Endometrial microvascular endothelial cells (primary cell): ENCODE data around the gene MINDY4B. TPM values are rescaled to one million over a fixed set of nuclear protein-coding genes. Genes with fewer than 3 reads are reported as not detected.
"Not testable (repeated sequence)": the region's sequence is repeated elsewhere in the genome, so short reads cannot be mapped to it uniquely, and the experiment has no call there.

Source experiments
- in situ Hi-C: cut with HindIII; loops from 2 replicates; pipeline ENCODE4 v1.10.0; 2017; ENCODE audit warnings: low sequenced_read_pairs, low pct_unique_long_range_greater_than_20kb; ENCODE audit errors: inconsistent ontology term
- total RNA-seq: library from RNA; depleted of rRNA; stranded (reverse); fragments of >200 nt; gene quantifications from one replicate; pipeline ENCODE4 v1.2.3, GENCODE V29; 2015; ENCODE audit errors: inconsistent ontology term

Gene MINDY4B
- total RNA-seq, 1 donor from 2014 or later = not detected

DNA sequence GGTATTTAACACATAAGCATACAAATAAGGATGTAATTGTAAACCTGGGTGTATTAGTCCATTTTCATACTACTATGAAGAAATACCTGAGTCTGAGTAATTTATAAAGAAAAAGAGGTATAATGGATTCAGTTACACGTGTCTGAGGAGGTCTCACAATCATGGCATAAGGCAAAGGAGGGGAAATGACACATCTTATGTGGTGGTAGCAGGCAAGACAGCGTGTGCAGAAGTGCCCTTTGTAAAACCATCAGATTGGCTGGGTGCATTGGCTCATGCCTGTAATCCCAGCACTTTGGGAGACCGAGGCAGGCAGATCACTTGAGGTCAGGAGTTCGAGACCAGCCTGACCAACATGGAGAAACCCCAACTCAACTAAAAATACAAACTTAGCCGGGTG lies 41.3 kb downstream of the MINDY4B start:
- in situ Hi-C loops = not testable (repeated sequence)

DNA sequence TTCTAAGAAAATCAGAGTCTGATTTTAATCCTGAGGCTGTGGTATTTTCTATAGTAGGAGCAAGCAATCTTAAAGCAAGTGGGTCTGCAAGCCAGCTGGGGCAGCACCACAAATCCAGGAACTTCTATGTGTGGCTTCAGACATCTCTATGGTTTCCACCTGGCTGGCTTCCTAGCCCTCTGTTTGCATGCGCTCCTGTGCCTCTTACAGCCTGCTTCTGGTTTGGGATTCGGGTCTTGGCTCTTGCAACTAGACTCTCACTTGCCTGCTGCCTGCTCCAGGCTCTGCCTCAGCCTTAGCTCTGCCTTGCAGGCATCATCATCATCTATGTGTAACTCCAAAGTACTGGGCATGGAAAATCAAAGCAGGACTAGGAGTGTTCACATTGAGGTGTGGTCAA lies 43.4 kb downstream of the MINDY4B start:
- in situ Hi-C loops = no loop called here

DNA sequence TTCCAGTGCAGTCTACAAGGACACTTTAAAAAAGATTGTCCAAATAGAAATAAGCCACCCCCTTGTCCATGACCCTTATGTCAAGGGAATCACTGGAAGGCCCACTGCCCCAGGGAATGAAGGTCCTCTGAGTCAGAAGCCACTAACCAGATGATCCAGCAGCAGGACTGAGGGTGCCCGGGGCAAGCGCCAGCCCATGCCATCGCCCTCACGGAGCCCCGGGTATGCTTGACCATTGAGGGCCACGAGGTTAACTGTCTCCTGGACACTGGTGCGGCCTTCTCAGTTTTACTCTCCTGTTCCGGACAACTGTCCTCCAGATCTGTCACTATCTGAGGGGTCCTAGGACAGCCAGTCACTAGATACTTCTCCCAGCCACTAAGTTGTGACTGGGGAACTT lies 47.3 kb downstream of the MINDY4B start:
- in situ Hi-C loops = not testable (repeated sequence)

DNA sequence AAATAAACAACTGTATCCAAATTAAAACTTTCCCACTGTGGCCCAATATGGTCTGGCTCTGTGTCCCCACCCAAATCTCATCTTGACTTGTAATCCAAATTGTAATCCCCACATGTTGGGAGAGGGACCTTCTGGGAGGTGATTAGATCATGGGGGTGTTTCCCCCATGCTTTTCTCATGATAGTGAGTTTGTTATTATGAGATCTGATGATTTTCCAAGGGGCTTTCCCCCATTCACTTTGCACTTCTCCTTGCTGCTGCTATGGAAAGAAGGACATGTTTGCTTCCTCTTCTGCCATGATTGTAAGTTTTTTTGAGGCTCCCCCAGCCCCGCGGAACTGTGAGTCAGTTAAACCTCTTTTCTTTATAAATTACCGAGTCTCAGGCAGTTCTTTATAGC lies 55.0 kb downstream of the MINDY4B start:
- in situ Hi-C loops = no loop called here

DNA sequence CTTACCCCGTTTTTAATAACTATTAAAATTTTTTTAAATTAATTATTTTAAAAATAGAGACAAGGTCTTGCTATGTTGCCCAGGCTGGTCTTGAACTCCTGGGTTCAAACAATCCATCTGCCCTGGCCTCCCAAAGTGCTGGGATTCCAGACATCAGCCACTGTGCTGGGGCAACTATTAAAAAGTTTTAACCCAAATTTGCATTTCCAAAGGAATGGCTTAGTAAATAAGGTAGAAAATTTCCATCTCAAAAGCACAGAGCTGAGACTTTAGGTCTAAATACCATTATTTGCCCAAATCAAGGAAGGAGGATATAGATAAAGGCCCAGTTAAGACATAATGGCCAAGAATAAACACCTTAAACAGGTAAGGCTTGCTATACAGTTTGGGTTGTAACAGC lies 56.4 kb downstream of the MINDY4B start:
- in situ Hi-C loops = no loop called here

DNA sequence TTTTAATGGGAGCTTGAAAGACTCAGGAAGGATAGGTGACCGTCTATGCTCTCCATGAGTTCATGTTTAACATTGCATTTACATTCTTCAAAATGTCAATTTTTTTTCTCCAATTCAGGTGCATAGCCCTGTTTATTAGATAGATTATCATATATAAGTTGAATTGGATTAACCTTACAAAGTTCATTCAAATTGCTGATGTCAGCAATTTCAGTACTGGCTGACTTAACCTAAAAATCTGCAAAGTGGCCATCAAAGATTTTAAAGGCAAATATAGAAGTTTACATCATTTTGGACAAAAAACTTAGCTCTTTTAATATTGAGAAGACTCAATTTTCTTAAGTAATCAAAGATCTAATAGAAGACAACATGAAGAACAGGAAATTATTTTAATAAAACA lies 57.8 kb downstream of the MINDY4B start:
- in situ Hi-C loops = no loop called here

DNA sequence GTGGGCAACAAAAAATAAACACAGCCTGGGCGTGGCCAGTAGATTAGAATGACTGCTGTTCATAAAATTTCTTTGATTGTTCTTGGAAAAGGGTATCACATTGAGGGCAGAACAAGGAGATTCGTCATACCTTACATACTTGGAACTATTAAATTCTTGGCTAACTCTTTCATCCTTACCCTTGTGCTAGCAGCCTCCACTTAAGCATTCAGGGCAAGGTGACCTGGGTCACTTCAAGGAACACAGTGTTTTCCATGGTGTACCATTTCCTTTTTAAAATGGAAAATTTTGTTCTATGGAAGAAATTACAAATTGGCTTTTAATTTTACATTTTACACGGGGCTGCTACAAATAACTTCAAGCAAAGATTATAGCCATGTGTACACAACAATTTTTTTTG lies 60.8 kb downstream of the MINDY4B start:
- in situ Hi-C loops = no loop called here

DNA sequence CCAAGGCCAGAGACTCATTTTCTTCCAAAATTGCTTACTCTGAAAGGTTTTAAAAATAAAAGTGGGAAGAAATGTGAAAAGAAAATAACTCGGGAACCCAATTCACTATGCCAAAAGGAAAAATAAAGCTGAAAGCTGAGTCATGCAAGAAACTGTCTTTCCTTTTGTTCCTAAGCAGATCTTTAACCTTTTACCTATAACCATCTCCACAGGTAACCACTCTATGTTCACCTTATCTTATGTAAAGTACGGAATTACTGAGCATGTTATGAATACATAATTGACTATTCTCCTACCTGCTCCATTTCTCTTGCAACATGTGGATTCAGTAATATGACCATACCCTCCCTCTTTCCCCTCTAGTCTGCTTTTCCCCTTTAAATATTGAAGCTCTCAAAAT lies 62.0 kb downstream of the MINDY4B start:
- in situ Hi-C loops = no loop called here

DNA sequence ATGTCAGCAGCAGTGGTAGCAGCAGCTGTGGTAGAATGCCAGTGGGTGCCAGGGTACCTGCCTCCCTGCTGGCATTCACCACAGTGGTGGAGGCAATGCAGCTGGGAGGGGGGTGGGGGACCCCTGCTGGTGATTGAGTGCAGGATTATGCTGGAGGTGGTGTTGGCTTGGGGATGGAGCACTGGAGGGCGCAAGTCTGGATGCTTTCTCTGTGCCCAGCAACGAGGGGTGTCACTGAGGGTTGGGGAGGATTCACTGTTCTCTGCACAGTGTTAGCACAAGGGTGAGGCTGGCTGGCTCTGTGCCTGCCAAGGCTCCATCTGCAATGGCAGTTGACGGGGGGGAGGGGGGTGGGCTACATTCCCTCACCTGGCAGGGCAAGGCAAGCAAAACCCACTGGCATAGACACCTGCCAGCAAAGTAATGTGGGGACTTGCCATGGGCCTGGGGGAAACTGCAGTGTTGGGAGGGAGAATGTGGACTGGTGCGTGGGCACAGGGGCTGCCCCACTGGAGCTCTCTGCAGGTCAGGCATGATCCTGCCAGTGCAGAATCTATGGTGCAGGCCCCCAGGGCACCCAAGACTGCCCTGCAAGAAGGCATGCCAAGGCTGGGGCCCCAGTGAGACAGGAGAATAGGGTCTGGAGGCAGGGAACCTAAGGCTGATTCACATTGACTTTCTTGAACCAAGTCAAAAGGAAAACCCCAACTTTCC lies 64.3 kb downstream of the MINDY4B start:
- in situ Hi-C loops = no loop called here

DNA sequence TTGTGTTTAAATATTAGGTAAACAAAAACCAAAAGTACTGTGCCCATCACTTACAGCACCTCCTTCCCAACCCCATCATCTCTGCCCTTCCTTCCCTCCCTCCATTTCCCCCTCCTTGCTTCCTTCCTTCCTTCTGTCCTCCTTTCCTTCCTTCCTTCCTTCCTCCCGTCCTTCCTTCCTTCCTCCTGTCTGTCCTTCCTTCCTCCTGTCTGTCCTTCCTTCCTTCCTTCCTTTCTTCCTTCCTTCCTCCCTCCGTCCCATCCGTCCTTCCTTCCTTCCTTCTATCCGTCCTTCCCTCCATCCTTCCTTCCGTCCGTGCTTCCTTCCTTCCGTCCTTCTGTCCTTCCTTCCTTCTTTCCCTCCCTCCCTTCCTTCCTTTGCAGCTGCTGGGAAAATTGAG lies 74.5 kb downstream of the MINDY4B start:
- in situ Hi-C loops = no loop called here

DNA sequence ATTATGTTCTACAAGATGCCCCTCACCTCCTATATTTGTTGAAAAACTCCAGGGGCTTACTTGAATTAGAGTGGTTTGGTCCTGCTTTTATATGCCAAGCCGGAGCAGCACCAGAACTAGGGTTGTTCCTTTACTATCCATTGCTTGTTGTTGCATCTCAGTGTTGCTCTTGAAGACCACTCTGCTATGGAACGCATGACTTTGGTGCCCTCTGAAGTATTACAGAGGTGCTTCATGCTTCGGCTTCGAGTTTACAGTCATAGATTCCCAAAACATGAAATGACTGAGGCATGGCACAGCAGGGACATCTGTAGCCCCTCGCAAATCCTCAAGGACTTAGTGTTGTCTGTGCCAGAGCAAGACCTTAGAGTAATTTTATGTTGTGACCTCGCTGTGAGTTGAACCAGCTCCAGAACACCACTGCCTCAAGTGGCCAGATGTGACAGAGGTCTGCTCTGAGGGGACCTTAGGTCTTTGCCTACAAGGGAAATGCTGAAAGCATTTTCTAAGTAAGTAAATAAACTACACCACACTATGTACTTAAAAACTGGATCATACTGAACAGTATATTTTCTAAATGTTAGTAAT lies 75.1 kb downstream of the MINDY4B start:
- in situ Hi-C loops = no loop called here

DNA sequence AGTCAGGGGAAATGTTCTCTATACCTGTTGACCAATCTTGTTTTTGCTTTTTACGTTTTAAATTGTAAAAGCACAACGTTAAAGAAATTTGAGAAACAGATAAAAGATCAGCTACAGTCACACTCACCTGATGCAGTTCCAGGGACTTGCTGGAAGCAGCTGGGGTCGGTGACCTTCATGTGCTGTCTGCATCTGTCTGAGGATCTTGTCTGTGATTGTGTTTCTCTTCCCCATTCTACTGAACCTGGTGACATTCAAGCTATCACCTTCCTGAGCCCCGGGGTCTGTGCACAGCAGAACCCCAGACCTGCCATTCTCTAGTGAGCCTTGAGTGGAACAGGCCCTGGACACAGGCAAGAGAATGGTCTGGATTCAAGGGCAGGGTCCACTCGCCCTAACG lies 75.8 kb downstream of the MINDY4B start:
- in situ Hi-C loops = no loop called here

DNA sequence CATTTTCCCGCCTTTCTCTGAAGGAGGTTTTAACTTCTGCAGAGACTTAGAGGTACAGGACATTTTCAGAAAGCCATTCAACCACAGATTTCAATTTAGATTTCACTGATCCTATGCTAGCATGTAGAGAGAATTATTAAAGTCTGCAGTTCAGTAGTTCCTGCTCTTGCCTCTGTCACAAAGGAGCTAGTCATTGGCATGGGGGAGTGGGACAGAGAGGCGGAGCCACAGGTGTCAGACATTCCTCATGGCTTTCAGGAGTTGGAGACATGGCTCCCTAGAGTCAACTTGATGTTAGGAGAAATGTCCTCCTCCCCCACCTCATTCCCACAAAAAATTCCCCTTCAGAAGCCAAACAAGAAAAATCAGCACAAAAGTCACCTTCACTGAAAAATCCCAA lies 76.2 kb downstream of the MINDY4B start:
- in situ Hi-C loops = no loop called here

DNA sequence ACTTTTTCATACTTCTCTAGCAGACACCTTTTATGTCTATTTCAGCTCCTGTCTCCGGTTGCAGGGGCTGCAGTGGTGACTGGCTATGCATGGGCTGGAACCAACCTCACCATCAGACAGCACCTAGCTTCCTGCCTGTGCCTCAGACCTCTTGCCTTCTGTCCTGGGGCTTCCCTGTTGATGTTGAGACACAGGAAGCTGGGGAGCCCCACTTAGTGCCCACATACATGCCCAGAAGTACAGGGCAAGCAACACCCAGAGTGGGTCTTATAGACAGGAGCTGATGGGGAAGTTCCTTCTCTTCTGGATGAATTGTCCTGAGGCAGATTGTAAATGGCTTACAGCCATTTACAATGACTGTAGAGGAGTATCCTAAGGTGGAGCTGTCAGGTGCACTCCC lies 77.0 kb downstream of the MINDY4B start:
- in situ Hi-C loops = no loop called here

DNA sequence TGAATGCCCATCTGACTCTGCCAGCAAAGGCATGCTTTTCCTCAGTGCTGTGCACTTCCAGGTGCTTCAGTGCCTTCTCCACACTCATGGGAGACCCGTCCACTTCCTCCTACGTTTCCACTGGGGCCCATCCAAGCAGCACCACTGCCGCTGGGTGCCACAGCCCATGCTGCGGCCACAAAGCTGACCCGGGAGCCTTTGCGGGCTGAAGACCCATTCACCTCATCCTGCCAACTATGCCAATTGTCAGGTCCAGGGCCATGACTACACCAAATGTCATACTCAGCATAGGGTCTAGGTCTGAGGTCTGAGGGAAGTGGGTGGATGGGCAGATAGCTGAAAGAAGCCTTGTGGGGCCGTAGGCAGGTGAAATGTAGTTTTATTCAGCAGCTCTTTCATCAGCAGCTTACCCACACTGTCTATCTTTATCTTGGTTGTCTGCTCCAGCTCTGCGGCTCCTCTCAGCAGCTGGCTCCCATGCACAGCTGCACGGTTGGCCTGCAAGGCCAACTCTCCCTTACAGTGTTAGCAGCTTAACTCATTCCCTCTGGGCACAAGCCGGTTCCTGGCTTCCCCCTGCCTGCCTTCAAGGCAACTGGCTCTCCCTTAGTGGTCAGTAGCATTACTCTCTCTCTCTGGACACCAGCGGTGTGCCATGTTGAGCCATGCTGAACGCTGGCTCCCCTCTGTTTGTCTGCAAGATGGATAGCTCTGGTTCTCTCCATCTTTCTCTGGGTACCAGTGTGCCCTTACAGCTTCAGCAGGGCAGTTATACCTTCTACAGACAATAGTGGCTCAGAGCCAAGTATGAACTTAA lies 78.6 kb downstream of the MINDY4B start:
- in situ Hi-C loops = no loop called here

DNA sequence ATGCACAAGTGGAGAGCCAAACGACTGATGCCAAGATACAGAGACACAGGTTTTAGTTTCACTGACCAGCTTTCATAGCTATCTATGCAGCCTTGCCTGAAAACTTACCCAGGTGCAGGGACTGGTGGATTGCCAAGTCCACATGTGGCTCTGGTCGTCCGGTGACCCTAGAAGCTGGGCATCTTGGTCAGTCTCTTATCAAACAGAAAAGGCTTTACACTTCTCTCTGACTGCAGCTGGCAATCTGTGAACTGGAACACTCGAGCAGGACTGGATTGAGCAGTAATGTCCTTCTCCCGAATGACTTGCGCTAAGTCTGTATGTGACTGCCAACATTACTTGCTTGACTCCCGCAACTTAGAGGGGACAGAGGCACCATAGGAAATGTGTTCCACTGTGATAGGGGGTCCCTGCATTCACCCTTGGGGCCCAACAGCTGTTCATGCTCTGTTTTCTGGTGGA lies 79.3 kb downstream of the MINDY4B start:
- in situ Hi-C loops = no loop called here

DNA sequence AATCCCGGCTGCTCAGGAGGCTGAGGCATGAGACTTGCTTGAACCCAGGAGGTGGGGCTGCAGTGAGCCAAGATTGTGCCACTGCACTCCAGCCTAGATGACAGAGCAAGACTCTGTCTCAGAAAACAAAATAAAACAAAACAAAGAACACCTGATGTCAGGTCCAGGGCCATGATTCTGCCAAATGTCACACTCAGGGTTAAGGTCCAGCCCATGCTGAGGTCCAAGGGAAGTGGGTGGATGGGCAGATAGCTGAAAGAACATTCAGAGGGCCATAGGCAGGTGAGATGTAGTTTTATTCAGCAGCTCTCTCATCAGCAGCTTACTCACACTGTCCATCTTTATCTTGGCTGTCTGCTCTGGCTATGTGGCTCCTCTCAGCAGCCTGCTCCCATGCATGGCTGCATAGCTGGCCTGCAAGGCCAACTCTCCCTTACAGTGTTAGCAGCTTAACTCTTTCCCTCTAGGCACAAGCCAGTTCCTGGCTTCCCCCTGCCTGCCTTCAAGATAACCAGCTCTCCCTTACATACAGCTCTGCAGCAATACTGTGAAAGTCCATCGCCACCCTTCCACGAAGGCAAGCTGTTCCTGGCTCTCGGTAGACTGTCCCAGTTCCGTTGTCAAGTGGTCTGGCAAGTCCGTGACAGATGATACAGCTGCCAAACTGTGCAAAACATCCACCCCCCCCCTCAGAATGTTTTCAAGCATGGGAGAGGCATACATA lies 79.9 kb downstream of the MINDY4B start:
- in situ Hi-C loops = no loop called here

DNA sequence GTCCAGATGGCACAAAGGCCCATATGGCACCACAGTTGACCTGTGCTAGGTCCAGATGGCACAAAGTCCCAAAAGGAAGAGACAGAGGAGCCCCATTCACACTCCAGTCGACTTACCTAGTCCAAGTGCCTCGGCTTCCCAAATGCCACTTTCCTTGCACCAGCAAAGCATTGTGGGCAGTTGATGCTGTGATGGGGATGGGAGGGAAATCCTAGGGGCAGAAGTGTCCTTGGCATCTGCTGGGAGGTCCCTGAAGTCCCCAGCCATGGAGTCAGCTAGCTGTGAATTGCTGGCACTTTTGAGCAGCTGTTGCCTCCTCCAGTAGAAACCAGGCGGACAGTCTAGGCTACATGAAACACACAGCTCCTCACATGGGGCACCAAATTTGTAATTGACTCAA lies 82.0 kb downstream of the MINDY4B start:
- in situ Hi-C loops = no loop called here

DNA sequence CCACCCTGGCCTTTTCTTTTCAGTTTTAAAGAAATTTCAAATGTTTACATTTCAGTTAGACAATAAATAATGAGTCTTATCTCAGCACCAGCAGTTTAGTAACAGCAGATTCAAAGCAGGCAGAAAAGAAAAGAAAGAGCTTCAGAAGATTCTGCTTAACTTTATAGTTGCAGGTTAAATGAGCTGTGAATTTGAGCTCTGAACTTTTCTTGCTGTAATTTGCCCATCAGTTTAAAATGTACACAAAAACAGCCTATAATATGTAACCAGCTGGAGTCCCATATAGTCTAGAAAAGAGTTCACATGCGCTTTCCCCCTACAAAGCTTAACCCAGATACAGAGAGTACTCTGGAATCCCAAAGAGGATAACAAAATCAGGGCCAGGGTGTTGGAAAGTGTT lies 82.6 kb downstream of the MINDY4B start:
- in situ Hi-C loops = no loop called here
